Right lobe of liver (tissue), 6 donors: ENCODE measurements around the gene NUP42. TPM values are rescaled to one million over a fixed set of nuclear protein-coding genes. Genes with fewer than 3 reads are reported as not detected.
A peak's percentile ranks its signal among the peaks of the same experiment; 100 is the strongest.

ENCODE experiments used
- ATAC-seq, 4 donors: fragments of 200-7000 bp; cut with Tn5 transposase; one replicate each; pipeline ENCODE4 v1.9.1; 2020; ENCODE audit warnings: mild to moderate bottlenecking in 4 of 4, moderate library complexity in 4 of 4
- DNase-seq, 3 donors: peaks; one replicate each; pipeline ENCODE4 v3.0.0-alpha.2; 2020
- H3K27ac ChIP-seq, 3 donors: fragments of 200-600 bp; one replicate each; pipeline ENCODE4 v1.8.0; 2022
- H3K27me3 ChIP-seq, 2 donors: fragments of 200-600 bp; one replicate each; pipeline ENCODE4 v1.8.0; 2022
- H3K36me3 ChIP-seq, 4 donors: fragments of 200-600 bp; sonication (generic) in 1 of 4; one replicate each; pipeline versions ENCODE4 v1.5.1 to v1.8.0; 2017 to 2022; ENCODE audit warnings: control low read depth in 1 of 4
- H3K4me1 ChIP-seq, 4 donors: fragments of 200-600 bp; sonication (generic) in 1 of 4; one replicate each; pipeline versions ENCODE4 v1.5.1 to v1.8.0; 2017 to 2022; ENCODE audit warnings: control low read depth in 1 of 4
- H3K4me3 ChIP-seq, 3 donors: fragments of 200-600 bp; one replicate each; pipeline ENCODE4 v1.8.0; 2022
- H3K9me3 ChIP-seq, 4 donors: fragments of 200-600 bp; sonication (generic) in 1 of 4; one replicate each; pipeline versions ENCODE4 v1.5.1 to v1.8.0; 2017 to 2022; ENCODE audit warnings: control low read depth in 1 of 4
- CTCF ChIP-seq, 4 donors: fragments of 200-600 bp in 3 of 4; fragments of 450-650 bp in 1 of 4; IDR thresholded peaks; one replicate each; pipeline versions ENCODE4 v1.5.1 to v1.8.0; 2016 to 2022; ENCODE audit warnings: antibody characterized with exemption in 4 of 4, mild to moderate bottlenecking in 2 of 4
- POLR2A ChIP-seq: fragments of 450-650 bp; IDR thresholded peaks from one replicate; pipeline ENCODE4 v1.6.1; 2017; ENCODE audit warnings: antibody characterized with exemption, mild to moderate bottlenecking
- WGBS: methylation state at CpG from one replicate; pipeline ENCODE4 v1.1.6; 2018; ENCODE audit warnings: low coverage, low lambda C conversion rate; ENCODE audit not compliant: insufficient coverage; ENCODE audit errors: missing lambda C conversion rate; 5-methylcytosine and 5-hydroxymethylcytosine counted together
- intact Hi-C, 2 donors: fragments of 100-400 bp; cut with DNase I; formaldehyde crosslinking; loops; one replicate each; pipeline versions ENCODE4 v1.11.2 to v1.14.1; 2022
- long read RNA-seq: library from polyadenylated mRNA; unstranded; transcript quantifications from one replicate; pipeline ENCODE4 v2.0.0, GENCODE V29; 2019
- total RNA-seq, 6 experiments: library from RNA; depleted of rRNA in 2 of 6; stranded (reverse); fragments of >200 nt in 2 of 6; fragmentation: NEBNext Ultra II Directional in 3 of 6; extraction: Animal tissue kit (Norgen Biotek cat#: 25700) in 3 of 6; gene quantifications; one replicate each; pipeline versions ENCODE4 v1.1.0 to v1.2.4, GENCODE V29; 2016 to 2023
- donor health status: DM: no; HTN: yes; CAD: no.
- donor health status: DM: no; HTN: no; CAD: no.
- donor health status: DM: no; HTN: no; CAD: no.
- donor health status: DM: no; HTN: yes; CAD: no.
- donor health status: DM: no; HTN: yes; CAD: no.

NUP42 gene, protein sequence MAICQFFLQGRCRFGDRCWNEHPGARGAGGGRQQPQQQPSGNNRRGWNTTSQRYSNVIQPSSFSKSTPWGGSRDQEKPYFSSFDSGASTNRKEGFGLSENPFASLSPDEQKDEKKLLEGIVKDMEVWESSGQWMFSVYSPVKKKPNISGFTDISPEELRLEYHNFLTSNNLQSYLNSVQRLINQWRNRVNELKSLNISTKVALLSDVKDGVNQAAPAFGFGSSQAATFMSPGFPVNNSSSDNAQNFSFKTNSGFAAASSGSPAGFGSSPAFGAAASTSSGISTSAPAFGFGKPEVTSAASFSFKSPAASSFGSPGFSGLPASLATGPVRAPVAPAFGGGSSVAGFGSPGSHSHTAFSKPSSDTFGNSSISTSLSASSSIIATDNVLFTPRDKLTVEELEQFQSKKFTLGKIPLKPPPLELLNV
- 10 to 100 TPM; 13.0 to 45.6 (median 15.5) TPM for total RNA-seq
- long read RNA-seq, transcript NUPL2-201 (7 exons, 1,795 nt) = major isoform, 6 of 7 reads
- long read RNA-seq, partial matches to known transcripts = 0 of 7 reads
- long read RNA-seq, other reads (novel, unspliced or antisense) = 1 of 7 reads

- 2% methylated on average over 26 of the region's 63 CpGs for WGBS
Measured at GRCh38 chr7:23181684-23182553, at the start of gene NUP42. TSS of gene NUP42 (plus strand) at chr7:23182048. CDS start at chr7:23182086, 38 bp downstream.

GRCh38 chr7:23133797-23134196 is 48.1 kb upstream of the NUP42 start:
- TF ChIP-seq POLR2A (no peak), CTCF (IDR thresholded peaks at IDR 0.05) (no peak)
- intact Hi-C loops = no loop called here
- no peak overlapping the region for H3K4me3 ChIP-seq

More at GRCh38 chr7:23181684-23182553, at the start of gene NUP42:
- peaks cover 0 to 8% (median 4%) of the 10 kb centered on the region in 4 donors for H3K4me1 ChIP-seq
- ATAC-seq (peak; percentile 97 to 99 (median 98)), DNase-seq (peak; percentile 94 to 96 (median 96))
- intact Hi-C loops = no loop called here
- peak in 1 of 4 donors; percentile 2 for TF ChIP-seq CTCF (IDR thresholded peaks at IDR 0.05)
- peak; percentile 75 for TF ChIP-seq POLR2A
- H3K4me3 ChIP-seq = peak within 1 kb of the TSS; percentile 71 to 97 (median 74)
- H3K27ac ChIP-seq = peak within 1 kb of the TSS; percentile 77 to 93 (median 88)
- peaks cover 0 to 15% (median under 1%) of the 10 kb centered on the region in 4 donors for H3K36me3 ChIP-seq
- H3K27me3 ChIP-seq = no peaks in the 10 kb centered on the region
- H3K9me3 ChIP-seq = no peaks in the 10 kb centered on the region

DNA sequence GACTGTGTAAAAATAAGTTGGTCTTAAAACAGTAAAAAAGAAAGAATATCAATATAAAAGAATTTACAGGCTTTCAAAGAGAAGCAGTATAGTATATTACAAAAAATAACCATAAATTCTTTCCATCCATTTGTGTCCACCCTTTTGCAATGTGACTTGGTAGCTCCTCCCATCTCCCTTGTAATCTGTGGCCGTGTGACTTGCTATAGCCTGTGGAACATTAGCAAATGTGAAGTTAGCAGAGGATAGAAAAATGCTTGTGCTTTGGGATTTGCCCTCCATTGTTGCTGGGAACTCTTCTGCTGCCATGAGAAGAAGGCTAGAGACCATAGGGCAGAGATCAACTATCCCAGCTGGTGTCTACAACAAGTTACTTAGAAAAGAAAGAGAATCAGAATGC is 46.1 kb upstream of the NUP42 start:
- Histone ChIP-seq H3K36me3 (no peaks in the 10 kb centered on the region), H3K27ac (no peak overlapping the region), H3K4me3 (no peak overlapping the region), H3K9me3 (no peaks in the 10 kb centered on the region), H3K27me3 (no peaks in the 10 kb centered on the region), H3K4me1 (no peaks in the 10 kb centered on the region)
- intact Hi-C loops = no loop called here
- 78% methylated on average over 1 of the region's 1 CpG for WGBS
- TF ChIP-seq CTCF (IDR thresholded peaks at IDR 0.05) = no peak
- TF ChIP-seq POLR2A = no peak
- ATAC-seq (no peak), DNase-seq (no peak)

More at GRCh38 chr7:23133797-23134196, 48.1 kb upstream of the NUP42 start:
- ATAC-seq = no peak
- Histone ChIP-seq H3K4me1 (no peaks in the 10 kb centered on the region), H3K9me3 (no peaks in the 10 kb centered on the region), H3K27me3 (no peaks in the 10 kb centered on the region), H3K36me3 (no peaks in the 10 kb centered on the region), H3K27ac (no peak overlapping the region)
- no peak for DNase-seq

GRCh38 chr7:23136216-23136615 is 45.6 kb upstream of the NUP42 start:
- Histone ChIP-seq H3K9me3 (no peaks in the 10 kb centered on the region), H3K36me3 (no peaks in the 10 kb centered on the region), H3K4me3 (no peak overlapping the region), H3K27ac (no peak overlapping the region), H3K4me1 (no peaks in the 10 kb centered on the region), H3K27me3 (no peaks in the 10 kb centered on the region)
- TF ChIP-seq CTCF (IDR thresholded peaks at IDR 0.05) (no peak), POLR2A (no peak)
- WGBS = 50% methylated on average over 1 of the region's 1 CpG
- no peak for ATAC-seq
- intact Hi-C loops = no loop called here
- no peak for DNase-seq
